Loucy (cell line): ENCODE measurements around the gene C1orf141.

Experiments used
- H2AFZ ChIP-seq: fragments of 200-600 bp; sonication (generic); 2 replicates; pipeline ENCODE4 v1.6.0; 2016; ENCODE audit warnings: antibody characterized with exemption, mild to moderate bottlenecking, low read length, moderate library complexity
- H3F3A ChIP-seq: fragments of 200-600 bp; 2 replicates; pipeline ENCODE4 v1.6.0; 2016; ENCODE audit warnings: antibody characterized with exemption, low read depth, mild to moderate bottlenecking
- H3K27me3 ChIP-seq: fragments of 200-600 bp; sonication (generic); 2 replicates; pipeline ENCODE4 v1.6.1; 2014; ENCODE audit warnings: low read length, mild to moderate bottlenecking; ENCODE audit not compliant: insufficient read depth, poor library complexity, severe bottlenecking
- H3K36me3 ChIP-seq: fragments of 200-600 bp; sonication (generic); 2 replicates; pipeline ENCODE4 v1.6.1; 2016; ENCODE audit warnings: low read length; ENCODE audit not compliant: insufficient read depth
- H3K4me1 ChIP-seq: fragments of 200-600 bp; sonication (generic); 2 replicates; pipeline ENCODE4 v1.5.1; 2014; ENCODE audit warnings: low read length, mild to moderate bottlenecking; ENCODE audit not compliant: insufficient read depth, poor library complexity, severe bottlenecking
- H3K4me2 ChIP-seq: fragments of 200-600 bp; sonication (generic); 2 replicates; pipeline ENCODE4 v1.6.0; 2014; ENCODE audit warnings: antibody characterized with exemption, low read length, low read depth, mild to moderate bottlenecking; ENCODE audit not compliant: poor library complexity, severe bottlenecking
- H3K4me3 ChIP-seq: fragments of 200-600 bp; sonication (generic); 2 replicates; pipeline ENCODE4 v1.5.1; 2014; ENCODE audit warnings: low read length, mild to moderate bottlenecking, mixed read lengths; ENCODE audit not compliant: poor library complexity, severe bottlenecking
- H3K79me2 ChIP-seq: fragments of 200-600 bp; sonication (generic); 2 replicates; pipeline ENCODE4 v1.6.1; 2014; ENCODE audit warnings: low read length; ENCODE audit not compliant: insufficient read depth
- H3K9ac ChIP-seq: fragments of 200-600 bp; sonication (generic); 2 replicates; pipeline ENCODE4 v1.6.0; 2014; ENCODE audit warnings: mild to moderate bottlenecking, low read depth, low read length, moderate library complexity; ENCODE audit not compliant: poor library complexity, severe bottlenecking
- H3K9me2 ChIP-seq: fragments of 200-600 bp; sonication (generic); replicated peaks from 2 replicates; pipeline ENCODE4 v1.6.1; 2016; ENCODE audit warnings: low read depth, low read length, mixed read lengths
- H3K9me3 ChIP-seq: fragments of 200-600 bp; sonication (generic); 2 replicates; pipeline ENCODE4 v1.6.1; 2014; ENCODE audit warnings: mild to moderate bottlenecking, antibody characterized with exemption, low read length, low read depth; ENCODE audit not compliant: insufficient read depth
- H4K20me1 ChIP-seq: fragments of 200-600 bp; sonication (generic); 2 replicates; pipeline ENCODE4 v1.6.0; 2014; ENCODE audit warnings: antibody characterized with exemption, low read length, mild to moderate bottlenecking; ENCODE audit not compliant: insufficient read depth, poor library complexity, severe bottlenecking
- CTCF ChIP-seq: fragments of 200-600 bp; sonication (generic); conservative IDR thresholded peaks from 2 replicates; pipeline ENCODE4 v1.5.1; 2014; ENCODE audit warnings: mild to moderate bottlenecking, antibody characterized with exemption, low read length
- EZH2phosphoT487 ChIP-seq: fragments of 200-600 bp; IDR thresholded peaks from 2 replicates; pipeline ENCODE4 v1.6.1; 2018; ENCODE audit warnings: antibody characterized with exemption, mild to moderate bottlenecking, moderate library complexity, borderline replicate concordance

Gene C1orf141

GRCh38 chr1:67166196-67166595 is 31.4 kb upstream of the C1orf141 start, which contains the start of gene IL23R:
Gene IL23R (plus strand): TSS chr1:67166454. CDS start chr1:67168121, 1,667 bp downstream.
- H3F3A ChIP-seq = no peaks in the 10 kb centered on the region
- no peaks in the 10 kb centered on the region for H3K9me3 ChIP-seq
- H4K20me1 ChIP-seq = no peaks in the 10 kb centered on the region
- no peaks in the 10 kb centered on the region for H3K79me2 ChIP-seq
- H3K36me3 ChIP-seq = no peaks in the 10 kb centered on the region
- TF ChIP-seq EZH2phosphoT487 (no peak), CTCF (no peak)
- no peak within 1 kb of the TSS for H2AFZ ChIP-seq
- H3K9me2 ChIP-seq = no peaks in the 10 kb centered on the region
- H3K4me1 ChIP-seq = peaks cover 10% of the 10 kb centered on the region
- no peak within 1 kb of the TSS for H3K9ac ChIP-seq
- no peak within 1 kb of the TSS for H3K4me2 ChIP-seq
- H3K4me3 ChIP-seq = no peak within 1 kb of the TSS
- peaks cover 61% of the 10 kb centered on the region for H3K27me3 ChIP-seq

- Histone ChIP-seq H3K4me3 (no peak overlapping the region), H2AFZ (no peak overlapping the region), H3K79me2 (no peaks in the 10 kb centered on the region), H3K9ac (no peak overlapping the region), H3F3A (no peaks in the 10 kb centered on the region), H3K4me2 (no peak overlapping the region), H3K36me3 (no peaks in the 10 kb centered on the region), H3K9me2 (no peaks in the 10 kb centered on the region), H3K9me3 (no peaks in the 10 kb centered on the region), H3K27me3 (peaks cover 60% of the 10 kb centered on the region), H4K20me1 (no peaks in the 10 kb centered on the region), H3K4me1 (peaks cover 4% of the 10 kb centered on the region)
- no peak for TF ChIP-seq EZH2phosphoT487
- TF ChIP-seq CTCF = no peak
These were observed 30.8 kb upstream of the C1orf141 start for GRCh38 chr1:67165468-67166041.

GRCh38 chr1:67162954-67163353 is 28.2 kb upstream of the C1orf141 start:
- Histone ChIP-seq H4K20me1 (no peaks in the 10 kb centered on the region), H3F3A (no peaks in the 10 kb centered on the region), H3K4me3 (no peak overlapping the region), H3K4me2 (no peak overlapping the region), H3K27me3 (peaks cover 34% of the 10 kb centered on the region), H3K9me3 (no peaks in the 10 kb centered on the region), H3K9me2 (no peaks in the 10 kb centered on the region), H2AFZ (no peak overlapping the region), H3K9ac (no peak overlapping the region), H3K36me3 (no peaks in the 10 kb centered on the region), H3K4me1 (no peaks in the 10 kb centered on the region), H3K79me2 (no peaks in the 10 kb centered on the region)
- no peak for TF ChIP-seq EZH2phosphoT487
- no peak for TF ChIP-seq CTCF
